Measurements from ENCODE around the gene GPR152. TPM values are rescaled to one million over a fixed set of nuclear protein-coding genes. Genes with fewer than 3 reads are reported as not detected.
"Not testable (repeated sequence)": the region's sequence is repeated elsewhere in the genome, so short reads cannot be mapped to it uniquely, and the experiment has no call there.

GPR152 gene
- polyA plus RNA-seq, 4 donors = 0.09 TPM; not detected in 3

GRCh38 chr11:67489885-67490726, 37.6 kb upstream of the GPR152 start:
- DNase-seq (ENCODE audit: low read depth in 4 of 4, low spot score in 2 of 4) = no peak

GRCh38 chr11:67489203-67489884, 36.8 kb upstream of the GPR152 start:
- no peak for DNase-seq (ENCODE audit: low read depth in 4 of 4, low spot score in 2 of 4)

- no peak for DNase-seq (ENCODE audit: low read depth in 4 of 4, low spot score in 2 of 4)
Observed at GRCh38 chr11:67486481-67487195, 34.1 kb upstream of the GPR152 start.

GRCh38 chr11:67485873-67486361, 33.4 kb upstream of the GPR152 start:
- DNase-seq (ENCODE audit: low read depth in 4 of 4, low spot score in 2 of 4) = not testable (repeated sequence)

- DNase-seq (ENCODE audit: low read depth in 4 of 4, low spot score in 2 of 4) = no peak
Observed at GRCh38 chr11:67484847-67485311, 32.4 kb upstream of the GPR152 start.

- no peak for DNase-seq (ENCODE audit: low read depth in 4 of 4, low spot score in 2 of 4)
Observed at GRCh38 chr11:67483831-67484665, 31.5 kb upstream of the GPR152 start.

- peak; percentile 96 to 99 (median 99) for DNase-seq (ENCODE audit: low read depth in 4 of 4, low spot score in 2 of 4)
Observed at GRCh38 chr11:67482827-67483798, 30.6 kb upstream of the GPR152 start, which contains the start of gene AIP. TSS of gene AIP (plus strand) at chr11:67483026. CDS start at chr11:67483159, 133 bp downstream.

- DNase-seq (ENCODE audit: low read depth in 4 of 4, low spot score in 2 of 4) = no peak
Observed at GRCh38 chr11:67482275-67482826, 29.8 kb upstream of the GPR152 start.

- DNase-seq (ENCODE audit: low read depth in 4 of 4, low spot score in 2 of 4) = not testable (repeated sequence)
Observed at GRCh38 chr11:67477344-67478050, 25.0 kb upstream of the GPR152 start.

GRCh38 chr11:67476692-67477091, 24.2 kb upstream of the GPR152 start:
- DNase-seq (ENCODE audit: low read depth in 4 of 4, low spot score in 2 of 4) = not testable (repeated sequence)

GRCh38 chr11:67472882-67473281, 20.4 kb upstream of the GPR152 start:
- no peak for DNase-seq (ENCODE audit: low read depth in 4 of 4, low spot score in 2 of 4)

GRCh38 chr11:67470337-67471002, 17.9 kb upstream of the GPR152 start:
- no peak for DNase-seq (ENCODE audit: low read depth in 4 of 4, low spot score in 2 of 4)

GRCh38 chr11:67469508-67469811, 16.9 kb upstream of the GPR152 start:
- no peak for DNase-seq (ENCODE audit: low read depth in 4 of 4, low spot score in 2 of 4)

GRCh38 chr11:67468759-67469507, 16.4 kb upstream of the GPR152 start, which contains the start of gene TMEM134:
TSS of gene TMEM134 (minus strand) at chr11:67469251. CDS start at chr11:67469192, 59 bp downstream.
- DNase-seq (ENCODE audit: low read depth in 4 of 4, low spot score in 2 of 4) = peak; percentile 56 to 82 (median 78)

GRCh38 chr11:67468456-67468758, 15.9 kb upstream of the GPR152 start:
- DNase-seq (ENCODE audit: low read depth in 4 of 4, low spot score in 2 of 4) = no peak

- no peak for DNase-seq (ENCODE audit: low read depth in 4 of 4, low spot score in 2 of 4)
Observed at GRCh38 chr11:67468056-67468455, 15.5 kb upstream of the GPR152 start.
